H1 (cell line): Measurements from ENCODE around the gene EPHA3. TPM values are rescaled to one million over a fixed set of nuclear protein-coding genes. Genes with fewer than 3 reads are reported as not detected.

Experiments used
- ATF2 ChIP-seq: IDR thresholded peaks from 2 replicates; pipeline ENCODE4 v1.6.1; 2012; ENCODE audit warnings: low read length, inconsistent platforms
- BRCA1 ChIP-seq: IDR thresholded peaks from 2 replicates; pipeline ENCODE4 v1.6.1; 2012; ENCODE audit warnings: low read depth, low read length, improper control_type of control experiment
- CHD7 ChIP-seq: fragments of 300-600 bp; sonication (generic); IDR thresholded peaks from 2 replicates; pipeline ENCODE4 v1.7.1; 2012; ENCODE audit warnings: low read length, moderate library complexity, mild to moderate bottlenecking, inconsistent platforms; ENCODE audit not compliant: insufficient replicate concordance
- NRF1 ChIP-seq: IDR thresholded peaks from 2 replicates; pipeline ENCODE4 v1.6.1; 2011; ENCODE audit warnings: mild to moderate bottlenecking, low read depth, low read length, improper control_type of control experiment
- SIN3A ChIP-seq, 2 experiments: IDR thresholded peaks in 1 of 2; conservative IDR thresholded peaks in 1 of 2; 2 replicates each; pipeline ENCODE4 v1.6.1; 2011 to 2012; ENCODE audit warnings: low read length in 2 of 2, improper control_type of control experiment in 1 of 2, low read depth in 1 of 2, mild to moderate bottlenecking in 1 of 2
- SP1 ChIP-seq: IDR thresholded peaks from 2 replicates; pipeline ENCODE4 v1.6.1; 2011; ENCODE audit warnings: low read depth, low read length
- TAF7 ChIP-seq: optimal IDR thresholded peaks from 2 replicates; pipeline ENCODE3; 2011; ENCODE audit warnings: low read depth, mild to moderate bottlenecking, inconsistent platforms, low read length, moderate library complexity, borderline replicate concordance
- USF2 ChIP-seq: IDR thresholded peaks from 2 replicates; pipeline ENCODE4 v1.6.1; 2011; ENCODE audit warnings: low read length, improper control_type of control experiment
- ZNF274 ChIP-seq: IDR thresholded peaks from 2 replicates; pipeline ENCODE4 v1.7.0; 2012; ENCODE audit warnings: low read length, borderline replicate concordance; ENCODE audit errors: extremely low read depth
- polyA plus RNA-seq, 7 experiments: library from polyadenylated mRNA; depleted of rRNA in 3 of 7; stranded (reverse) in 5 of 7; unstranded in 2 of 7; fragments of >200 nt in 5 of 7; fragments of 200-250 nt in 2 of 7; gene quantifications; 1 replicate in 5 of 7; 2 replicates in 1 of 7; 4 replicates in 1 of 7; pipeline versions ENCODE4 v1.2.1 to v1.2.3, GENCODE V29; 2011 to 2013; ENCODE audit warnings: missing spikeins in 2 of 7, mixed read lengths in 2 of 7
- total RNA-seq: library from RNA; stranded (reverse); fragmentation: NEBNext Ultra II Directional; extraction: Animal tissue kit (Norgen Biotek cat#: 25700); gene quantifications from 2 replicates; pipeline ENCODE4 v1.2.1, GENCODE V29; 2021

Gene EPHA3
- total and polyA plus RNA-seq, 2 of the 8 experiments (the other 6 are each of a cell fraction or from before 2014, with no cell fraction given), result 0.09 to 0.22 TPM

GRCh38 chr3:89275001-89275400, 167.6 kb downstream of the EPHA3 start (continued):
- TF ChIP-seq CHD7 (no peak), SP1 (no peak), ZNF274 (no peak), BRCA1 (no peak), USF2 (no peak), NRF1 (no peak), SIN3A (conservative IDR thresholded peaks at IDR 0.05 in 1 of 2, IDR thresholded peaks at IDR 0.05 in 1 of 2; ENCODE audit: low read depth in 1 of 2, low read length in 2 of 2) (no peak), TAF7 (no peak), ATF2 (no peak)
